ENCODE results near the gene ATP8A2.

- TF ChIP-seq CTCF (IDR thresholded peaks at IDR 0.05): no peak
- TF ChIP-seq POLR2AphosphoS5 (IDR thresholded peaks at IDR 0.05): no peak
- TF ChIP-seq POLR2A (IDR thresholded peaks at IDR 0.05): no peak
Measured at GRCh38 chr13:25967144-25967543, 595.4 kb downstream of the ATP8A2 start.
